Loucy (cell line): Measurements from ENCODE around the gene CFAP68.
A peak's percentile ranks its signal among the peaks of the same experiment; 100 is the strongest.

Source experiments
- H2AFZ ChIP-seq: fragments of 200-600 bp; sonication (generic); 2 replicates; pipeline ENCODE4 v1.6.0; 2016; ENCODE audit warnings: antibody characterized with exemption, mild to moderate bottlenecking, low read length, moderate library complexity
- H3F3A ChIP-seq: fragments of 200-600 bp; 2 replicates; pipeline ENCODE4 v1.6.0; 2016; ENCODE audit warnings: antibody characterized with exemption, low read depth, mild to moderate bottlenecking
- H3K27me3 ChIP-seq: fragments of 200-600 bp; sonication (generic); 2 replicates; pipeline ENCODE4 v1.6.1; 2014; ENCODE audit warnings: low read length, mild to moderate bottlenecking; ENCODE audit not compliant: insufficient read depth, poor library complexity, severe bottlenecking
- H3K36me3 ChIP-seq: fragments of 200-600 bp; sonication (generic); 2 replicates; pipeline ENCODE4 v1.6.1; 2016; ENCODE audit warnings: low read length; ENCODE audit not compliant: insufficient read depth
- H3K4me1 ChIP-seq: fragments of 200-600 bp; sonication (generic); 2 replicates; pipeline ENCODE4 v1.5.1; 2014; ENCODE audit warnings: low read length, mild to moderate bottlenecking; ENCODE audit not compliant: insufficient read depth, poor library complexity, severe bottlenecking
- H3K4me2 ChIP-seq: fragments of 200-600 bp; sonication (generic); 2 replicates; pipeline ENCODE4 v1.6.0; 2014; ENCODE audit warnings: antibody characterized with exemption, low read length, low read depth, mild to moderate bottlenecking; ENCODE audit not compliant: poor library complexity, severe bottlenecking
- H3K4me3 ChIP-seq: fragments of 200-600 bp; sonication (generic); 2 replicates; pipeline ENCODE4 v1.5.1; 2014; ENCODE audit warnings: low read length, mild to moderate bottlenecking, mixed read lengths; ENCODE audit not compliant: poor library complexity, severe bottlenecking
- H3K79me2 ChIP-seq: fragments of 200-600 bp; sonication (generic); 2 replicates; pipeline ENCODE4 v1.6.1; 2014; ENCODE audit warnings: low read length; ENCODE audit not compliant: insufficient read depth
- H3K9ac ChIP-seq: fragments of 200-600 bp; sonication (generic); 2 replicates; pipeline ENCODE4 v1.6.0; 2014; ENCODE audit warnings: mild to moderate bottlenecking, low read depth, low read length, moderate library complexity; ENCODE audit not compliant: poor library complexity, severe bottlenecking
- H3K9me2 ChIP-seq: fragments of 200-600 bp; sonication (generic); replicated peaks from 2 replicates; pipeline ENCODE4 v1.6.1; 2016; ENCODE audit warnings: low read depth, low read length, mixed read lengths
- H3K9me3 ChIP-seq: fragments of 200-600 bp; sonication (generic); 2 replicates; pipeline ENCODE4 v1.6.1; 2014; ENCODE audit warnings: mild to moderate bottlenecking, antibody characterized with exemption, low read length, low read depth; ENCODE audit not compliant: insufficient read depth
- H4K20me1 ChIP-seq: fragments of 200-600 bp; sonication (generic); 2 replicates; pipeline ENCODE4 v1.6.0; 2014; ENCODE audit warnings: antibody characterized with exemption, low read length, mild to moderate bottlenecking; ENCODE audit not compliant: insufficient read depth, poor library complexity, severe bottlenecking
- CTCF ChIP-seq: fragments of 200-600 bp; sonication (generic); conservative IDR thresholded peaks from 2 replicates; pipeline ENCODE4 v1.5.1; 2014; ENCODE audit warnings: mild to moderate bottlenecking, antibody characterized with exemption, low read length
- EZH2phosphoT487 ChIP-seq: fragments of 200-600 bp; IDR thresholded peaks from 2 replicates; pipeline ENCODE4 v1.6.1; 2018; ENCODE audit warnings: antibody characterized with exemption, mild to moderate bottlenecking, moderate library complexity, borderline replicate concordance

CFAP68 gene

GRCh38 chr11:111855506-111855905, 23.8 kb upstream of the CFAP68 start:
- Histone ChIP-seq H3K27me3 (no peaks in the 10 kb centered on the region), H3K9ac (no peak overlapping the region)

GRCh38 chr11:111860257-111860656, 19.1 kb upstream of the CFAP68 start:
- Histone ChIP-seq H3K36me3 (peaks cover 49% of the 10 kb centered on the region), H3F3A (no peaks in the 10 kb centered on the region)

More at GRCh38 chr11:111855506-111855905, 23.8 kb upstream of the CFAP68 start:
- Histone ChIP-seq H2AFZ (no peak overlapping the region), H3K79me2 (no peaks in the 10 kb centered on the region), H3K9me2 (no peaks in the 10 kb centered on the region), H3K9me3 (no peaks in the 10 kb centered on the region), H4K20me1 (no peaks in the 10 kb centered on the region), H3K4me2 (no peak overlapping the region), H3K4me3 (no peak overlapping the region), H3K36me3 (peaks cover 65% of the 10 kb centered on the region), H3F3A (no peaks in the 10 kb centered on the region), H3K4me1 (no peaks in the 10 kb centered on the region)
- no peak for TF ChIP-seq CTCF
- TF ChIP-seq EZH2phosphoT487, result no peak

GRCh38 chr11:111870113-111870512, 9.2 kb upstream of the CFAP68 start:
- Histone ChIP-seq H3K4me2 (peak overlapping the region; percentile 94), H4K20me1 (peaks cover 5% of the 10 kb centered on the region), H3K4me3 (peak overlapping the region; percentile 93), H3K9ac (peak overlapping the region; percentile 80), H2AFZ (no peak overlapping the region), H3K9me3 (no peaks in the 10 kb centered on the region), H3K79me2 (peaks cover 24% of the 10 kb centered on the region; the same call in 1 of the 2 replicates), H3K9me2 (no peaks in the 10 kb centered on the region), H3K36me3 (peaks cover 10% of the 10 kb centered on the region; the same call in 1 of the 2 replicates), H3K4me1 (peaks cover 29% of the 10 kb centered on the region), H3F3A (peaks cover 3% of the 10 kb centered on the region; the same call in 1 of the 2 replicates), H3K27me3 (no peaks in the 10 kb centered on the region)
- TF ChIP-seq CTCF, result no peak
- TF ChIP-seq EZH2phosphoT487, result no peak

More at GRCh38 chr11:111860257-111860656, 19.1 kb upstream of the CFAP68 start:
- Histone ChIP-seq H2AFZ (no peak overlapping the region), H3K4me3 (no peak overlapping the region), H3K9me3 (no peaks in the 10 kb centered on the region), H3K4me2 (no peak overlapping the region), H3K27me3 (no peaks in the 10 kb centered on the region), H3K9ac (no peak overlapping the region), H3K4me1 (peaks cover under 1% of the 10 kb centered on the region), H3K79me2 (no peaks in the 10 kb centered on the region), H3K9me2 (no peaks in the 10 kb centered on the region), H4K20me1 (no peaks in the 10 kb centered on the region)
- TF ChIP-seq CTCF, result no peak
- TF ChIP-seq EZH2phosphoT487, result no peak
